Transverse colon (tissue), 4 donors: ENCODE results near the gene MUL1. TPM values are rescaled to one million over a fixed set of nuclear protein-coding genes. Genes with fewer than 3 reads are reported as not detected.

Source experiments
- DNase-seq: peaks from one replicate; pipeline ENCODE4 v3.0.0-alpha.2; 2019
- H3K27ac ChIP-seq, 4 donors: fragments of 200-600 bp; sonication (generic); 2 replicates each; pipeline ENCODE4 v1.5.1; 2016 to 2018; ENCODE audit warnings: inconsistent platforms in 4 of 4
- H3K27me3 ChIP-seq: fragments of 200-600 bp; sonication (generic); 2 replicates; pipeline ENCODE4 v1.5.1; 2017; ENCODE audit warnings: inconsistent platforms
- H3K36me3 ChIP-seq, 4 donors: fragments of 200-600 bp; sonication (generic); 2 replicates each; pipeline ENCODE4 v1.5.1; 2017 to 2019; ENCODE audit warnings: inconsistent platforms in 4 of 4
- H3K4me1 ChIP-seq, 4 donors: fragments of 200-600 bp; sonication (generic); 2 replicates each; pipeline ENCODE4 v1.5.1; 2017 to 2020; ENCODE audit warnings: inconsistent platforms in 4 of 4
- H3K4me3 ChIP-seq, 4 donors: fragments of 200-600 bp; sonication (generic); 1 replicate in 1 of 4; 2 replicates in 3 of 4; pipeline versions ENCODE4 v1.5.1 to v1.6.1; 2017 to 2019; ENCODE audit warnings: inconsistent platforms in 4 of 4
- H3K9me3 ChIP-seq, 2 donors: fragments of 200-600 bp; sonication (generic); 2 replicates each; pipeline ENCODE4 v1.5.1; 2017 to 2019; ENCODE audit warnings: inconsistent platforms in 2 of 2
- EP300 ChIP-seq: sonication (generic); formaldehyde crosslinking; IDR thresholded peaks from one replicate; pipeline ENCODE4 v1.6.1; 2017; ENCODE audit warnings: antibody characterized with exemption, low read depth
- POLR2A ChIP-seq: fragments of 450-650 bp; IDR thresholded peaks from one replicate; pipeline ENCODE4 v1.6.1; 2016; ENCODE audit warnings: antibody characterized with exemption, mild to moderate bottlenecking, moderate library complexity
- POLR2AphosphoS5 ChIP-seq, 3 donors: sonication (generic); formaldehyde crosslinking; IDR thresholded peaks; one replicate each; pipeline ENCODE4 v1.6.1; 2016; ENCODE audit warnings: antibody characterized with exemption in 3 of 3
- WGBS, 2 donors: methylation state at CpG; one replicate each; pipeline ENCODE4 v1.1.5; 2018; ENCODE audit warnings: low coverage in 1 of 2; 5-methylcytosine and 5-hydroxymethylcytosine counted together
- in situ Hi-C, 4 donors: fragments of 200-750 bp; cut with MboI; loops; one replicate each; pipeline versions ENCODE4 v1.15.0 to v1.15.1; 2017; ENCODE audit warnings: low sequenced_read_pairs in 3 of 4, low pct_ligation_motif_present in 1 of 4, low pct_unique_long_range_greater_than_20kb in 1 of 4
- intact Hi-C: fragments of 100-400 bp; cut with DNase I; formaldehyde crosslinking; loops from one replicate; pipeline ENCODE4 v1.15.1; 2023; ENCODE audit warnings: low total_unique reads
- total RNA-seq, 4 donors: library from RNA; depleted of rRNA; stranded (reverse); fragments of >200 nt; gene quantifications; one replicate each; pipeline ENCODE4 v1.1.0, GENCODE V29; 2016
- TF ChIP-seq, protein P1 (sequence below), 5 experiments: fragments of 200-600 bp in 3 of 5; fragments of 450-650 bp in 2 of 5; sonication (generic) in 3 of 5; IDR thresholded peaks; 1 replicate in 2 of 5; 2 replicates in 3 of 5; pipeline ENCODE4 v1.5.1; 2016 to 2017; ENCODE audit warnings: antibody characterized with exemption in 5 of 5, inconsistent platforms in 3 of 5, mild to moderate bottlenecking in 2 of 5, moderate library complexity in 1 of 5

The MUL1 gene
- total RNA-seq, 4 donors from 2014 or later, result 21.9 to 53.9 (median 43.9) TPM

DNA sequence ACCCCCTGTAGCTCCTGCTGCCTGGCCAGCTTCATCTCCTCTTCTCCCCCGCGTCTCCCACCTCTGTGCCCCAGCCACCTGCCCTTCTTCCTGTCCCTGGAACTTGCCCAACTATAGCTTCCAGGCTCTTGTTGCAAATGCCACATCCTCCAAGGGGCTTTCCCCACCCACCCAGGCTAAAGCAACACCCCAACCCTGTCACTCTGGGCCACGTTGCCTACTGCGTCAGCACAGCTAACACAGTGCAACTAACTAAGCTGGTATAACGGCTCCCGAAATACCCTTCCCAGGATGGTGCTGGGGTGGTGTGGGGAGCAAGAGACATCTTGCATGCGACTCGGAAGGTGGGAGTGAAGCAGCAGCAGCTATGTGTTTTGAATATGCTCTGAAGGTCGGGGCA lies 41.7 kb downstream of the MUL1 start:
- Histone ChIP-seq H3K36me3 (no peaks in the 10 kb centered on the region), H3K9me3 (no peaks in the 10 kb centered on the region), H3K27ac (no peak overlapping the region), H3K4me1 (peaks cover 0 to 6% (median 2%) of the 10 kb centered on the region in 4 donors), H3K27me3 (no peaks in the 10 kb centered on the region), H3K4me3 (no peak overlapping the region)
- TF ChIP-seq, protein P1, sequence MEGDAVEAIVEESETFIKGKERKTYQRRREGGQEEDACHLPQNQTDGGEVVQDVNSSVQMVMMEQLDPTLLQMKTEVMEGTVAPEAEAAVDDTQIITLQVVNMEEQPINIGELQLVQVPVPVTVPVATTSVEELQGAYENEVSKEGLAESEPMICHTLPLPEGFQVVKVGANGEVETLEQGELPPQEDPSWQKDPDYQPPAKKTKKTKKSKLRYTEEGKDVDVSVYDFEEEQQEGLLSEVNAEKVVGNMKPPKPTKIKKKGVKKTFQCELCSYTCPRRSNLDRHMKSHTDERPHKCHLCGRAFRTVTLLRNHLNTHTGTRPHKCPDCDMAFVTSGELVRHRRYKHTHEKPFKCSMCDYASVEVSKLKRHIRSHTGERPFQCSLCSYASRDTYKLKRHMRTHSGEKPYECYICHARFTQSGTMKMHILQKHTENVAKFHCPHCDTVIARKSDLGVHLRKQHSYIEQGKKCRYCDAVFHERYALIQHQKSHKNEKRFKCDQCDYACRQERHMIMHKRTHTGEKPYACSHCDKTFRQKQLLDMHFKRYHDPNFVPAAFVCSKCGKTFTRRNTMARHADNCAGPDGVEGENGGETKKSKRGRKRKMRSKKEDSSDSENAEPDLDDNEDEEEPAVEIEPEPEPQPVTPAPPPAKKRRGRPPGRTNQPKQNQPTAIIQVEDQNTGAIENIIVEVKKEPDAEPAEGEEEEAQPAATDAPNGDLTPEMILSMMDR (IDR thresholded peaks at IDR 0.05), result no peak
- TF ChIP-seq POLR2A (no peak), EP300 (no peak), POLR2AphosphoS5 (IDR thresholded peaks at IDR 0.05) (no peak)
- DNase-seq, result no peak
- 73 to 75% methylated on average over 2 to 9 of the region's 9 CpGs for WGBS, 2 donors
- in situ Hi-C loops, result no loop called here
- intact Hi-C loops, result no loop called here

DNA sequence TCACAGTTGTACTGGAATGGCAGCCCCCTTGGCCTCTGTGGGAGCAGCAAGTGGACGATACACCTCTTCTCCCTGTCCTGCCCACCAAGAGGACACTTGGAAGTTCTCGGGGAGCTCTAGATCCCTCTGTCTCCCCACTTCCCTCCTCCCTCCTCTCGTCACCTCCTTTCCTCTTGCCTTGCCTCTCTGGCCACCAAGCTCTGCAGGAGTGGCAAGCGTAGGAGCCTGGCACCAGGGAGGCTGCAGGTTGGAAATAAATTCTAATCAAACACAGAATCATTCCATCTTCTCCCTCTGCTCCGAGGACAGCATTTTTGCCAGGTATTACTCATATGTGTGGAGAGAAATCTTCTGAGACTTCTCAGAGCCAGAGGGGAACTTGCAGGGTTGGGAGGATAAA lies 42.8 kb downstream of the MUL1 start:
- H3K27ac ChIP-seq, result no peak overlapping the region
- in situ Hi-C loops, result no loop called here
- no peak for DNase-seq
- TF ChIP-seq, protein P1 (IDR thresholded peaks at IDR 0.05), result no peak
- TF ChIP-seq POLR2A, result no peak
- TF ChIP-seq EP300, result no peak
- no peak for TF ChIP-seq POLR2AphosphoS5 (IDR thresholded peaks at IDR 0.05)
- no peaks in the 10 kb centered on the region for H3K4me1 ChIP-seq
- no peaks in the 10 kb centered on the region for H3K27me3 ChIP-seq
- no peaks in the 10 kb centered on the region for H3K9me3 ChIP-seq
- H3K4me3 ChIP-seq, result no peak overlapping the region
- no peaks in the 10 kb centered on the region for H3K36me3 ChIP-seq
- intact Hi-C loops, result no loop called here
- 58% methylated on average over 5 of the region's 5 CpGs; no CpG with 5 or more reads in 1 of the 2 donors for WGBS, 2 donors

- no peak overlapping the region for H3K4me3 ChIP-seq
- TF ChIP-seq, protein P1 (IDR thresholded peaks at IDR 0.05), result no peak
- TF ChIP-seq POLR2A (no peak), POLR2AphosphoS5 (IDR thresholded peaks at IDR 0.05) (no peak), EP300 (no peak)
- in situ Hi-C loops, result no loop called here
- intact Hi-C loops, result no loop called here
- no peaks in the 10 kb centered on the region for H3K27me3 ChIP-seq
- H3K36me3 ChIP-seq, result no peaks in the 10 kb centered on the region
- H3K27ac ChIP-seq, result no peak overlapping the region
- DNase-seq, result no peak
- no peaks in the 10 kb centered on the region for H3K9me3 ChIP-seq
- WGBS, 2 donors, result 86 to 96% methylated on average over 1 of the region's 1 CpG
- H3K4me1 ChIP-seq, result no peaks in the 10 kb centered on the region
These were observed 44.4 kb downstream of the MUL1 start for GRCh38 chr1:20463502-20463901.

DNA sequence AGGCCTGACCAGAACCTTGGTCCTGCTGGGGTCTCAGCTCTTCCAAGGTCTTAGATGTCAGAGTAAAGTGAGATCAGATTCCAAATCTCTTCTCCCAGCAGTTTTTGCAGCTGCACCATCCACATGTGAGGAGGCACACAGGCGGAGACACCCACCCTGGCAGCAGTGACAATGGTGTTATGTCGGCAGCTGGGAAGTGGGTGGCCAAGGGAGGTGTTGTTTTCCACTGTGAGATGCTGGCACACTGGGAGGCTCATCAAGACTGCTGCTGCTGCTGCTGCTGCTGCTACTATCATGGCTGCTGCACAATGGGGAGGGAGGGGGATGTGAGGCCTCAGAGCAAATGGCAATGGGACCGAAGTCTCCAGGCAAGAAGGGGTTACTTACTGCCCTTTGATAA lies 45.6 kb downstream of the MUL1 start:
- intact Hi-C loops (no loop called here), in situ Hi-C loops (no loop called here)
- H3K27me3 ChIP-seq, result peaks cover 4% of the 10 kb centered on the region
- H3K36me3 ChIP-seq, result no peaks in the 10 kb centered on the region
- TF ChIP-seq, protein P1 (IDR thresholded peaks at IDR 0.05), result no peak
- TF ChIP-seq EP300 (no peak), POLR2A (no peak), POLR2AphosphoS5 (IDR thresholded peaks at IDR 0.05) (no peak)
- no peak overlapping the region for H3K27ac ChIP-seq
- no peak for DNase-seq
- 73% methylated on average over 3 of the region's 3 CpGs; no CpG with 5 or more reads in 1 of the 2 donors for WGBS, 2 donors
- H3K4me1 ChIP-seq, result no peaks in the 10 kb centered on the region
- H3K4me3 ChIP-seq, result no peak overlapping the region
- no peaks in the 10 kb centered on the region for H3K9me3 ChIP-seq
